ENCODE data around the gene COL4A2.

Gene COL4A2

DNA sequence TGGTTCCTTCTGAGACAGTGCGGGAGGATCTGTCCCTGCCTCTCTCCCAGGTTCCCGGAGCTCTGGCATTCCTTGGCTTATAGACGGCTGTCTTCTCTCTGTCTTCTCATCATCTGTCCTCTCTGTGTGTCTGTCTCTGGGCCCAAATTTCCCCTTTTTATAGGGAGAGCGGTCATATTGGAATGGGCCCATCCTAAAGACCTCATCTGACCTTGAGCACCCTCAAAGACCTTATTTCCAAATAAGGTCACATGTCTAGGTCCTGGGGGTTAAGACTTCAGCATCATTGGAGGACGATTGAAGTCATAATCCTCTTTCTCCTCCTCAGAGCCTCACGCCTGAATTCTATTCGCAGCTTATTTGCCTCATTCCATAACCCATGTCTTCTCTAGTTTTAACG, 156.1 kb downstream of the COL4A2 start:
- DNase-seq (ENCODE audit: low read depth), result no peak
- H3K4me3 ChIP-seq (ENCODE audit: low read length), result no peak overlapping the region
- TF ChIP-seq, protein P1, sequence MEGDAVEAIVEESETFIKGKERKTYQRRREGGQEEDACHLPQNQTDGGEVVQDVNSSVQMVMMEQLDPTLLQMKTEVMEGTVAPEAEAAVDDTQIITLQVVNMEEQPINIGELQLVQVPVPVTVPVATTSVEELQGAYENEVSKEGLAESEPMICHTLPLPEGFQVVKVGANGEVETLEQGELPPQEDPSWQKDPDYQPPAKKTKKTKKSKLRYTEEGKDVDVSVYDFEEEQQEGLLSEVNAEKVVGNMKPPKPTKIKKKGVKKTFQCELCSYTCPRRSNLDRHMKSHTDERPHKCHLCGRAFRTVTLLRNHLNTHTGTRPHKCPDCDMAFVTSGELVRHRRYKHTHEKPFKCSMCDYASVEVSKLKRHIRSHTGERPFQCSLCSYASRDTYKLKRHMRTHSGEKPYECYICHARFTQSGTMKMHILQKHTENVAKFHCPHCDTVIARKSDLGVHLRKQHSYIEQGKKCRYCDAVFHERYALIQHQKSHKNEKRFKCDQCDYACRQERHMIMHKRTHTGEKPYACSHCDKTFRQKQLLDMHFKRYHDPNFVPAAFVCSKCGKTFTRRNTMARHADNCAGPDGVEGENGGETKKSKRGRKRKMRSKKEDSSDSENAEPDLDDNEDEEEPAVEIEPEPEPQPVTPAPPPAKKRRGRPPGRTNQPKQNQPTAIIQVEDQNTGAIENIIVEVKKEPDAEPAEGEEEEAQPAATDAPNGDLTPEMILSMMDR (conservative IDR thresholded peaks at IDR 0.05; ENCODE audit: low read length), result no peak

DNA sequence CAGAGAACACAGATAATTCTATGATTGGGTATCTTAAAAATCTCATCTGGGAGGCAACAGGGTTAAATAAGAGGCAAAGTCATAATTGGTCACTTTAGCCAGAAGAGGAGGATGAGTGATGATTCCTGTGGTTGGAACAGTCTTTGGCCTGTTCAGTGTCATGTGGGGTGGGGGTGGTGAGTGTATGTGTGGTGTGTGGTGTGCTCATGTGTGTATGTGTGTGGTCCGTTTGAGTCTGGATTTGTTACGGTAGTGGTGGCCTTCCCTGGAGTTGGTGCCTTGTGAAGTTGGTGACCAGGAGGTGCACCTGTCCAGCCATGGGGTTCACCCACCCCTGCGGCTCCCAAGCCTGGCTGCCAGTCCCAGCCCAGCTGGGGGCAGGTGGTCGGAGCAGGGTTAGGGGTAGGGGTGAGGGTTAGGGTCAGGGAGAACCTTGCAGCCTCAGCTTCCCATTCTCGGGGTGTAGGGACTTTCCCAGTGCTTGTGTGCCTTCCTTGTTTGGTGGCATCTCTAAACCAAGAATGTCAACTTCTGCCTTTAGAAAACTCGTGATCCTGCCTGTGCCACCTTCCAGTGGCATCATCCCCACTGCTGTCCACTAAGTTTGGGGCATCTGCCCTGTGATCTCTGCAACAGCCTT, 156.9 kb downstream of the COL4A2 start:
- peak; percentile 33 for DNase-seq (ENCODE audit: low read depth)
- no peak overlapping the region for H3K4me3 ChIP-seq (ENCODE audit: low read length)
- TF ChIP-seq, protein P1 (conservative IDR thresholded peaks at IDR 0.05; ENCODE audit: low read length), result no peak

DNA sequence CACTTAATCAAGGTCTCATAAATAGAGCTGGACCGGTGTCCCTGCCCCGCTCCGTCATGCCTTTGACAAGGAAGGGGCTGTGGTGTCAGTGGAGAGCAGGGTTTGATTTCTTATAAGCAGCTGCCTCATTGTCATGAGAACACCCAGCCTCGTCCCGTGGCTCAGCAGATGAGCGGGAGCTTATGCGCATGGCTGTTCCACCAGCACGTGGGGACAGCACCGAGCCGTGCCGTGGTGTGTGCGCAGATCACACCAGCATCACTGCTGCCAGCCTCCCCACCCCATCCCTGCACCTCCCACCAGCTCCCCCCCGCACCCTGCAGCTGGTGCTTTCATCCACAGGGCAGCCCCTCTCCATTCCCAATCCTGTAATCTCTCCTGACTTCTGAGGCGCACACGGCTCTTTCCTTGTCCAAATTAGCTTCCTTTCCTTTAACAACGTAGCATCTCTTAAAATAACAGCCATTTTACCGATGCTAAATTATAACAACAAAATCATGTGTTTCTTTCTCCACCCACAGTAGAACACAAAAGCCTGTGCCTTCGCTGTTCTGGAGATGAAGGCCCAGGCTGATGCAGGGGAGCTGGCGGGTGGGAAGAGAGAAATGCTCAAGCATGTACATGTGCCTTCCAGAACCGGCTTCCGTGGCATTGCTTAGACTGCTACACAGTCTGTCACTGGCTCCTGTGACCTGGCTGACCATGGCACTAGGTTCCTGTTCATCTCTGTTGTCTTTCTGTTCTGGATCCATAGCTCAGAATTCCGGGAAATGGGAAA, 157.7 kb downstream of the COL4A2 start:
- TF ChIP-seq, protein P1 (conservative IDR thresholded peaks at IDR 0.05; ENCODE audit: low read length), result no peak
- DNase-seq (ENCODE audit: low read depth), result no peak
- H3K4me3 ChIP-seq (ENCODE audit: low read length), result no peak overlapping the region

DNA sequence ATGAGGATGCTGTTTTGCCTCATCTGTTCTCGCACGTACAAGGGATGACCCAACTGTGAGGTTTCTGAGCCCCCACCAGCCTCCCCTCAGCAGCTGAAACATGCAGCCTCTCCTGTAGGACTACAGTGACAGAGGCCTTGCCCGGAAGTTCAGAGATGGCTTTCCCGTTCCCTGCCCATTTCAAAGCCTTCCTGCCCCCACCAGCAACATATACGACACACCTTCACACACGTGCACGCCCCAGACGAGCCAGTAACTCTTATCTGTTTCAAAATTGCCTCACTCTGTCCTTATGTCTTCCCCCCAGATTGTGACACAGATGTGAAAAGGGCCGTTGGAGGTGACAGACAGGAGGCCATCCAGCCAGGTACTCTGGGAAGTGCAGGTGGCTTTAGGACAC, 158.6 kb downstream of the COL4A2 start:
- TF ChIP-seq, protein P1 (conservative IDR thresholded peaks at IDR 0.05; ENCODE audit: low read length), result no peak
- no peak for DNase-seq (ENCODE audit: low read depth)
- H3K4me3 ChIP-seq (ENCODE audit: low read length), result no peak overlapping the region

DNA sequence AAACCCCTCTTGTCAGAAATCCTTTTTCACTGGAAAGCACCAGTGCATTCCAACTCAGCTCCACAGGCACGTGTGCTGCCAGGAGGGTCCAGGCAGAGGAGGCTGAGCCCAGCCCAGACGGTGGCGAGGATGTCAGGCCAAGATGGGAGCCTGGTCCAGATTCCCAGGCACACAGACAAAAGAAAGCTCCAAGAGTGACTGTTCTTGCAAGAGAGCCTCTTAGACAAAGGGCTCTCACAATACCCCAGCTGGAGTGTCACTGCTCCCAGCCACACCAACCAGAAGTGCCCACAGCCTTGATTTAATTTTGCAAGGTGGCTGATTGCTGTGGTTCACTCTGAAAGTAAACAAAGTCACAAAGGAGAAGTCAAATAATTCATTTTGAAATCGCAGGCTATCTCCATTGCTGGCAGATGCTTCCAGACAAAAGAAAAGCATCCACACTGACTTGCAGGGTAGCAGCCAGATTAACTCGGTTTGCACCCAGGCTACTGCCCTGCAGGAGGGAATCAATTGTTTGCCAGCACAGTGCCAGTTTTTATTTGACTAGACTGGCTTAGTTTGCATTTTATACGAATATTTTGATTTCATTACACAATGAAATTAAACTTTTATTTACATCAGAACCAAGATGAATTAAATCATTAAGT, 159.3 kb downstream of the COL4A2 start:
- TF ChIP-seq, protein P1 (conservative IDR thresholded peaks at IDR 0.05; ENCODE audit: low read length), result no peak
- H3K4me3 ChIP-seq (ENCODE audit: low read length), result no peak overlapping the region
- no peak for DNase-seq (ENCODE audit: low read depth)

DNA sequence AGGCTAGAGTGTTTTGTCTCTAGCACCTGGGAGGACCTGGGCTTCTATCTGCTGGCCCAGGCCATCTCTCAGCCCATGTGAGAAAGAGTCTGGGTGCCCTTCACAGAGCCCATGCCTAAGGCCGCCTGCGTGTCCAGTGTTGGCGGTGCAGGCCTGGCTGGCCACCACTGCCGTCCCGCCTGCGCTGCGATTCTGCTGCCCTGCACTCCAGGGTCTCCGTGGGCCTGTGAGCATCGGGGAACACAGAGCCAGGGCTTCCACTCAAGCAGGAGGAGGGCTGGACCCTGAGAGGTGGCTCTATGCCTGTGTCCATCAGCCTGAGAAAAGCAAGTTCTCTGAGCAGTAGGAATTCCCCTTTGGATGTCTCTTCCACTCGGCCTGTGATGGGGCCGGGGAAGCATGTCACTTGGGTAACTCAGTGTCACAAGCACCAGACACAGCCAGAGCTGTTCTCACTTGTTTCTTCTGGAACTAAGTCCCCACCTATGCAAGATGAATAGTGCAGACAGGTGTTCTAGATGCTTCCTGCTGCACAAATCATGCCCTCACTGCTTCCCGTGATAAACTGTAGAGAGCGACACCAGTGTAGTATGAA, 160.5 kb downstream of the COL4A2 start:
- TF ChIP-seq, protein P1 (conservative IDR thresholded peaks at IDR 0.05; ENCODE audit: low read length), result no peak
- H3K4me3 ChIP-seq (ENCODE audit: low read length), result no peak overlapping the region
- no peak for DNase-seq (ENCODE audit: low read depth)

Data from AG10803 (cell line).